T-helper 2 cell treated with Interferon-gamma antibody and Interleukin-4, amounts not matched to agents 5 μg/mL and 100 μg/mL, for 36 hours (primary cell): ENCODE data around the gene SULT1A3.
A peak's percentile ranks its signal among the peaks of the same experiment; 100 is the strongest.
"Not testable (repeated sequence)": the region's sequence is repeated elsewhere in the genome, so short reads cannot be mapped to it uniquely, and the experiment has no call there.

Source experiments
- DNase-seq: peaks from one replicate; pipeline ENCODE4 v3.0.0; 2021; ENCODE audit warnings: low spot score
- H3K27ac Mint-ChIP-seq: one replicate; pipeline ENCODE4 v1.8.0; 2021; ENCODE audit warnings: mild to moderate bottlenecking, mixed read lengths
- H3K27me3 Mint-ChIP-seq: one replicate; pipeline ENCODE4 v1.8.0; 2021; ENCODE audit warnings: low read depth, mixed read lengths
- H3K36me3 Mint-ChIP-seq: one replicate; pipeline ENCODE4 v1.8.0; 2021; ENCODE audit warnings: low read depth, mixed read lengths
- H3K4me1 Mint-ChIP-seq: one replicate; pipeline ENCODE4 v1.8.0; 2021; ENCODE audit warnings: low read depth, mixed read lengths
- H3K4me3 Mint-ChIP-seq: one replicate; pipeline ENCODE4 v1.8.0; 2022; ENCODE audit warnings: mild to moderate bottlenecking, moderate library complexity, mixed read lengths
- H3K9me3 Mint-ChIP-seq: one replicate; pipeline ENCODE4 v1.8.0; 2021; ENCODE audit warnings: mixed read lengths

Gene SULT1A3

DNA sequence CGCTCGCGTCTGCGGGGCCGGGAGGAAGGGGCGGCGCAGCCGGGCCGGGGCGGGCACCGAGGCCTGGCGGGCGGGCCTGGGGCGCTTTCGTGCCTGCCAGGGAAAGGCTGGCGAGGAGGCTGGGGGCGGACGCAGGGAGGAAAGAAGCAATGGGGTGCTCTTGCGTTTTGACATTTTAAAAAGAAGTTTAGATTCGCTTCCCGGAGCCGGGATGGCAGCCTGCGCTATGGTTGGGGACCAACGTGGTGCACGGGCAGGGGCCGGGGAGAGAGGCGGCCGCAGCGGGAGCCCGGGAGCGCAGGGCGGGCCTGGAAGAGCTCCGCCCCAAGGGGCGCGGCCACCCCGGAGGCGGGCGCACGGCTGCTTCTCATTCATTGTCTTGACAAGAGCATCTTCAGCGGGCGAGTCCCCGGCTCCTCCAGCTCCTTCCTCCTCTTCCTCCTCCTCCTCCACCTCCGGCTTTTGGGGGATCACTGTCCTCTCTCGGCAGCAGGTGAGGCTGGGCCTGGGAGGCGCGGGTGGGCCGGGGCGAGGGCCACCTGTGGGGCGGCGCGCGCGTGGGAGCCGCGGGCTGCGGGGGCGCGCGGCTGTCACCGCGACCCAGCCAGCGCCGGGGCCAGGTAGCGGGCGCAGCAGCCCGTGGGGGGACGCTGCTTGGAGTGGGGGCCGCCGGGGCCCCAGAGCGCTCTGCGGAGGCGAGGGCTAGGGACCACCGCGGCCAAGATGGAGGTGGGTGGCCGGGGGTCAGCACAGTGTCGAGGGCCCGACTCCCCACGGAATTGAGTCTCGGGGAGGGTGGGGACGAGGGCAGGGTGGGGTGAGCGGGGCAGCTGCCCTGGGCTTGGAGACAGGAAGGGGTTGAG, 15.6 kb upstream of the SULT1A3 start, which contains the start of gene CORO1A:
Gene CORO1A, plus strand, starts transcription at position 370 of the 863 bp plus-strand sequence. CDS start 1,608 bp downstream, outside the sequence.
- H3K36me3 Mint-ChIP-seq = peaks cover 44% of the 10 kb centered on the region
- no peaks in the 10 kb centered on the region for H3K9me3 Mint-ChIP-seq
- peak within 1 kb of the TSS; percentile 100 for H3K4me3 Mint-ChIP-seq
- H3K27ac Mint-ChIP-seq = peak within 1 kb of the TSS; percentile 97
- DNase-seq = peak; percentile 87
- H3K4me1 Mint-ChIP-seq = peaks cover 19% of the 10 kb centered on the region
- H3K27me3 Mint-ChIP-seq = no peaks in the 10 kb centered on the region

DNA sequence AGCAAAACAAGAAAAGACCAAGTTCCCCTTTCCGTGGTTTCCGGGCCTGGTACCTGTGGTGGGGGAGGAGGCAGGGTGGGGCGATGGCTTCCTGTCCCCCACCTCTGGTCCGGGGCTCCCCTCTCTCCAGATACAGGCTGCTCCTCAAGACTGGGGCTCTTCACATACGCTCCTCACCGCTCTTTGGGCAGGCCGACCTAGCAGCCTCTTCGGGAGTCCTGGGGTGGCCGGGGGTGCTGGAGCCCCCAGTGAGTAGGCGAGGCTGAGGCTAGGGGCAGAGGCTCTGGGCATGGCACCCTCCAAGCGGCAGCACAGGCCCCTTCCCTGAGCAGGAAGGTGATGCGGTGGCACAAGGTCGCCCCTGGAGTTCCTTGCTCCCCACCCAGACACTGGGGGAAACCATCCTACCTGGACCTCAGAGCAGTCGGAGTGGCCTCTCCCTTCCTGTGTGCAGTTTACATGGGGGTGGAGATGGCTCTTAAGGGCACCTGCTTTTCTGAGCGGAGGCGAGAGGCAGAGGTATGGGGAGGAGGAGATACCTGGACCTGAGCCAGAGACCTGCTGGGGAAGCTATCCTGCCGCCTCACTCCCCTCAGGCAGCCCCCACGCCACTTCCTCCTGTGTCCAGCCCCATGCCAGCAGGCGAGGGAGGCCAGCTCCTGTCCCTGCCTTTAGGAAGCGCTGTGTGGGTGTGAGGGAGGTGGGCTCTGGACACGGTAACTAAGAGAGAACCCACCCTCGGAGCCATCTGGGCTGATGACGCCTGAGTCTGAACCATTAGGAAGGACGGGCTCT, 14.8 kb upstream of the SULT1A3 start:
- peaks cover 19% of the 10 kb centered on the region for H3K4me1 Mint-ChIP-seq
- H3K27ac Mint-ChIP-seq = peak overlapping the region; percentile 97
- H3K36me3 Mint-ChIP-seq = peaks cover 44% of the 10 kb centered on the region
- peak; percentile 63 for DNase-seq
- H3K4me3 Mint-ChIP-seq = peak overlapping the region; percentile 100
- no peaks in the 10 kb centered on the region for H3K9me3 Mint-ChIP-seq
- no peaks in the 10 kb centered on the region for H3K27me3 Mint-ChIP-seq

DNA sequence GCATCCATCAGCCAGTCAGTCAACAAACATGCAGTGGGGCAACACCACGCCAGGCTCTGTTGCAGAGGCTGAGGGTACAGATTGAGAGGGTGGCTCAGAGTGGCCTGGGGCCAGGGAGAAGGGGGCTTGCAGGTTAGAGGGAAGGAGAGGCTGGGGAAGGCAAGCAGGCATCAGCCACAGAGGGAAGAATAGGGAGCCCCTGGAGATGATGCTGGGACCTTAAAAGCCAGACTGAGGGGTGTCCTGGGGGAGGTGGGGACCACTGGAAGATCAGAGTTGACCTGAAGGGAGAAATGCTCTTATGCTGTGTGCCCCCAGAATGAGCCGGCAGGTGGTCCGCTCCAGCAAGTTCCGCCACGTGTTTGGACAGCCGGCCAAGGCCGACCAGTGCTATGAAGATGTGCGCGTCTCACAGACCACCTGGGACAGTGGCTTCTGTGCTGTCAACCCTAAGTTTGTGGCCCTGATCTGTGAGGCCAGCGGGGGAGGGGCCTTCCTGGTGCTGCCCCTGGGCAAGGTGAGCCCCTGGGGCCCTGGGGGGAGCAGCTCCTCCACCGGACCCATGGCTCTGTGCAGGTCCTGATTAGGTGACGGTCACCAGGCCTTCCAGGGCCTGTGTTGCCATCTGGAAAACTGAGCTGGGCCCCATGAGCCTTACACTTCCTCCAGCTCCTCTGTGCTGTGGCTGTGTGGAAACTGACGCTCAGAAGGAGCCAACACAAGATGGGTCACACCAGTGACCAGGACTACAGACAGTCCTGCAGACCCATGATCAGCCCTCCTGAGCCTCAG, 14.0 kb upstream of the SULT1A3 start:
- Mint-ChIP-seq H3K27me3 (no peaks in the 10 kb centered on the region), H3K9me3 (no peaks in the 10 kb centered on the region), H3K36me3 (peaks cover 44% of the 10 kb centered on the region), H3K4me3 (peak overlapping the region; percentile 100), H3K4me1 (peaks cover 19% of the 10 kb centered on the region), H3K27ac (peak overlapping the region; percentile 97)
- DNase-seq = no peak

DNA sequence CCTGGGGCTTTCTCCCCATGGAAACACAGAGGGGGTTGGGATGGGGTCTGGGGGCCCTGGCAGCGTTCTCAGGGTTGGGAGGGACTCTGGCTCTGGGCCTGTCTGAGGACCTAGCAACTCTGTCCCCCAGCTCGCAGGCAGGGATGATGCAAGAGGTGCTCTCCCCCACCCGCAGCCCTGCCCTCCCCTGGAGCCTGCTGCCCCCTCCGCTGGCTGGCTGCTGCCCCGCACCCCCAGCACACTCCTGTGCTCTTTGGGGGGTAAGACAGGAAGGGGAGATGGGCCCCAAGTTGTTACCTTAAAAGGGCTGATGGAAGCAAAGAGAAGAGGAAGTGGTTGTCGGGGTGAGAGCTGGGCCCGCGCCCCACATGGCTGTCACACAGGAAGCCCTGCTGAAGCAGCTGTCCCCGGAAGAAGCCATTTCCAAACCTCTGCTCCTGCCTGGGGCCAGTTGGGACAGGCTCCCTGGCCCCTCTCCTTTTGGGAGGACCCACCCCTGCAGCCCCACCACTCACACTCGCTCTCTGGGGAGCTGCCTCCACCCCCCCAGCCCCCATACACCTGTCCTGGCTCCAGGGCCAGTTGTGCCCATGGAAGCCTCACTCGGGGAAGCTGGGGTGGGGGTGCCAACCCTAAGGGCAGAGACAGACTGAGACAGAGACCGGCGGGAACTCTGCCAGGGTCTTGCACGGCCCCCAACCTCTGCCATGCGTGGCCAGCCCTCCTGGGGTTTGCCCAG, 13.2 kb upstream of the SULT1A3 start:
- Mint-ChIP-seq H3K4me3 (peak overlapping the region; percentile 100), H3K36me3 (peaks cover 44% of the 10 kb centered on the region), H3K4me1 (peaks cover 19% of the 10 kb centered on the region), H3K9me3 (no peaks in the 10 kb centered on the region), H3K27ac (peak overlapping the region; percentile 97), H3K27me3 (no peaks in the 10 kb centered on the region)
- peak; percentile 80 for DNase-seq

DNA sequence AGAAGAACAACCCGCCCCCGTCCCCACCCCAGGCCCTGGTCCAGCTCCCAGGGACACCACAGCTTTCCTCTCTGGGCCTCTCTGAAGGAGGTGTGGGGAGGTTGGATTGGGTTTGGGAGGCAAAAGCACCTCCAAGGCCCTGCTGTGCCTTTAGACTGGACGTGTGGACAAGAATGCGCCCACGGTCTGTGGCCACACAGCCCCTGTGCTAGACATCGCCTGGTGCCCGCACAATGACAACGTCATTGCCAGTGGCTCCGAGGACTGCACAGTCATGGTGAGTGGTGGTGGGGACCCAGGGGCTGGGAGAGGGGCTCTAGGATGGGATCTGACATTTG, 12.6 kb upstream of the SULT1A3 start:
- H3K27me3 Mint-ChIP-seq = no peaks in the 10 kb centered on the region
- H3K36me3 Mint-ChIP-seq = peaks cover 44% of the 10 kb centered on the region
- no peak for DNase-seq
- peaks cover 19% of the 10 kb centered on the region for H3K4me1 Mint-ChIP-seq
- peak overlapping the region; percentile 100 for H3K4me3 Mint-ChIP-seq
- H3K9me3 Mint-ChIP-seq = no peaks in the 10 kb centered on the region
- peak overlapping the region; percentile 97 for H3K27ac Mint-ChIP-seq

DNA sequence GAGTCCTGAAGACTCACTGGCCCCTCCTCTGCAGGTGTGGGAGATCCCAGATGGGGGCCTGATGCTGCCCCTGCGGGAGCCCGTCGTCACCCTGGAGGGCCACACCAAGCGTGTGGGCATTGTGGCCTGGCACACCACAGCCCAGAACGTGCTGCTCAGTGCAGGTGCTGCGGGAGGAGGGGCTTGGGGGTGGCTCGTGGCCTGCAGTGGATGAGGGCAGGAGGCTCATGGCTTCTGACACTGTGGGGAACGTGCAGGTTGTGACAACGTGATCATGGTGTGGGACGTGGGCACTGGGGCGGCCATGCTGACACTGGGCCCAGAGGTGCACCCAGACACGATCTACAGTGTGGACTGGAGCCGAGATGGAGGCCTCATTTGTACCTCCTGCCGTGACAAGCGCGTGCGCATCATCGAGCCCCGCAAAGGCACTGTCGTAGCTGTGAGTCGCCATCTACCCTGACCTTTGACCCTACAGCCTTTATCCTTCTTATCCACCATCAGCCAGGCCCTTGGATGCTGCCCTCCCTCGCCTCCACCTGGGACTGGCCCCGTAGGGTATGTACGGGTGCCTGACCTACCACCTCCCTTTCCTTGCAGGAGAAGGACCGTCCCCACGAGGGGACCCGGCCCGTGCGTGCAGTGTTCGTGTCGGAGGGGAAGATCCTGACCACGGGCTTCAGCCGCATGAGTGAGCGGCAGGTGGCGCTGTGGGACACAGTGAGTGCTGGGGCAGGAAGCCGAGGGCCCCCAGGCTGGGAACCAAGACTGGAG, 12.1 kb upstream of the SULT1A3 start:
- H3K36me3 Mint-ChIP-seq = peaks cover 44% of the 10 kb centered on the region
- H3K4me1 Mint-ChIP-seq = peaks cover 18% of the 10 kb centered on the region
- peak overlapping the region; percentile 100 for H3K4me3 Mint-ChIP-seq
- peak overlapping the region; percentile 97 for H3K27ac Mint-ChIP-seq
- H3K9me3 Mint-ChIP-seq = no peaks in the 10 kb centered on the region
- peak; percentile 79 for DNase-seq
- no peaks in the 10 kb centered on the region for H3K27me3 Mint-ChIP-seq

DNA sequence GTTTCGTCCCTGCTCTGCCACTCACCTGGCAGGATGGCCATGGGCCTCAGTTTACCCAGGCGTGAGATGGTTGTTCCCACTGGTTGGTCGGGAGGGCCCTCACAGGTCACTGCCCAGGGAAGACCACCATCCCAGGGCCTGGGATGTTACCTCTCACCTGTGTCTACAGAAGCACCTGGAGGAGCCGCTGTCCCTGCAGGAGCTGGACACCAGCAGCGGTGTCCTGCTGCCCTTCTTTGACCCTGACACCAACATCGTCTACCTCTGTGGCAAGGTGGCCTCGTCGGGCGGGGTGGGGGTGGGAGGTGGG, 11.5 kb upstream of the SULT1A3 start:
- DNase-seq = no peak
- peak overlapping the region; percentile 97 for H3K27ac Mint-ChIP-seq
- peaks cover 12% of the 10 kb centered on the region for H3K4me1 Mint-ChIP-seq
- H3K4me3 Mint-ChIP-seq = peak overlapping the region; percentile 100
- H3K36me3 Mint-ChIP-seq = peaks cover 44% of the 10 kb centered on the region
- H3K9me3 Mint-ChIP-seq = no peaks in the 10 kb centered on the region
- no peaks in the 10 kb centered on the region for H3K27me3 Mint-ChIP-seq

DNA sequence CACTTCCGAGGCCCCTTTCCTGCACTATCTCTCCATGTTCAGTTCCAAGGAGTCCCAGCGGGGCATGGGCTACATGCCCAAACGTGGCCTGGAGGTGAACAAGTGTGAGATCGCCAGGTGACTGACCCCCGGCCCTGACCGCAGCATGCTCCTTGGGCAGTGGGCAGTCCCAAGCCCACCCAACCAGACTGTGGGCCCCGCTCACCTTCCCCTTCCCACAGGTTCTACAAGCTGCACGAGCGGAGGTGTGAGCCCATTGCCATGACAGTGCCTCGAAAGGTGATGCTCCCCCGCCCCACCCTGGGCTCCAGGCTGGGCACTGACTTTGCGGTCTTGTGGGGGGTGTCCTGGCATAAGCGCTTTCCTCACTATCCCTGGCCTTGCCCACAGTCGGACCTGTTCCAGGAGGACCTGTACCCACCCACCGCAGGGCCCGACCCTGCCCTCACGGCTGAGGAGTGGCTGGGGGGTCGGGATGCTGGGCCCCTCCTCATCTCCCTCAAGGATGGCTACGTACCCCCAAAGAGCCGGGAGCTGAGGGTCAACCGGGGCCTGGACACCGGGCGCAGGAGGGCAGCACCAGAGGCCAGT, 11.0 kb upstream of the SULT1A3 start:
- no peak overlapping the region for H3K27ac Mint-ChIP-seq
- H3K9me3 Mint-ChIP-seq = no peaks in the 10 kb centered on the region
- H3K36me3 Mint-ChIP-seq = peaks cover 44% of the 10 kb centered on the region
- H3K4me1 Mint-ChIP-seq = peaks cover 9% of the 10 kb centered on the region
- H3K27me3 Mint-ChIP-seq = no peaks in the 10 kb centered on the region
- peak overlapping the region; percentile 60 for H3K4me3 Mint-ChIP-seq
- DNase-seq = no peak

DNA sequence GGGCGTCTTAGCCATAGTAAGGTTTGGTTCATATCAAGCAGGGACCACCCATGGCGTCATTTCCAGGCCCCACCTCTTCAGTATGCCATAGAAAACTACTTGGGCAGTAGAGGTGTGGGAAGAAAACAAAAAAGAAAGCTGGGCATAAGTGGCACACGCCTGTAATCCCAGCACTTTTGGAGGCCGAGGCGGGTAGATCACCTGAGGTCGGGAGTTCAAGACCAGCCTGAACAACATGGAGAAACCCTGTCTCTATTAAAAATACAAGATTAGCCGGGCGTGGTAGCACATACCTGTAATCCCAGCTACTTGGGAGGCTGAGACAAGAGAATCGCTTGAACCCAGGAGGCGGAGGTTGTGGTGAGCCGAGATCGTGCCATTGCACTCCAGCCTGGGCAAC, 7.9 kb upstream of the SULT1A3 start:
- not testable (repeated sequence) for H3K4me3 Mint-ChIP-seq, H3K4me1 Mint-ChIP-seq, H3K9me3 Mint-ChIP-seq, DNase-seq, H3K27me3 Mint-ChIP-seq, H3K27ac Mint-ChIP-seq
- peaks cover 20% of the 10 kb centered on the region for H3K36me3 Mint-ChIP-seq

DNA sequence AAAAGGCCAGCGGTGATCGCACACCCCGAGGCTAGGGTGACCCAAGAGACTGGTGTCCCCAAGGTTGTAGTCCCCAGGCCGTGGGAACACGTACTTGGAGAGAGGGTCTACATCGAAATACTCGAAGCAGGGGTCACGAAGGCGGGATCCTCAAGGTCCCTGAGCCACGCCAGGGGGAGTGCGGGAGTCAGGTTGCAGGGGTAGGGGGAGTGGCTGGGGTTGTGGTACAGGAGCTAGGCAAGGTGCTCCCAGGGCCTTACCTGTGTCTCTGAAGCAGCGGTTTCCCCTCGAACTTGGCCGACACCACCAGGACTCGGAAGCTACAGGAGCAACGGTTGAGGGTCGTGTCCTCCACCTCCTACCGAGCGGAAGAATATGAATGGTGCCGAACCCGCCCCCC, 6.0 kb upstream of the SULT1A3 start:
- DNase-seq, H3K4me1 Mint-ChIP-seq, H3K36me3 Mint-ChIP-seq, H3K27ac Mint-ChIP-seq, H3K9me3 Mint-ChIP-seq, H3K4me3 Mint-ChIP-seq, H3K27me3 Mint-ChIP-seq: not testable (repeated sequence)

DNA sequence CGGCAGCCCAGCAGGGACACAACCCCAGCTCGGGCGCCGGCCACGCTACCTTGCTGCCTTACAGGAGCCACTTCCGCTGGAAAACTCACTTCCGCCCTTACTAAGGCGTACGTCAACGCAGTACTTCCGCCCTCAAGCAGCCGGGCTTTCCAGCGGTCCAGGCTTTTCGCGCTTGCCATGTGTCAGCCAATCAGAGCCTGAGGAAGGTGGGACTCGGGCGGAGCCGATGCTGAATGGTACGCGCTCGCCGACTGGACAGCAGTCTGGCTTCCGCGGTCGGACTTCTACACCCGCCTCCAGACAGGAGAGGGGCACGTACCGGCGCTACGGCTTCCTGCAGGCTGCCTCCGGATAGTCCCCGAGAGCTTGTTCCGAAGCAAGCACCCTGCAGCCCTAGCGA, 5.4 kb upstream of the SULT1A3 start, which contains the start of the genes BOLA2B and SLX1A:
Gene BOLA2B, minus strand, starts transcription at position 52 of the 400 bp plus-strand sequence. CDS start 71 bp downstream, outside the sequence.
Gene SLX1A, plus strand, starts transcription at position 261 of the 400 bp plus-strand sequence. CDS start 210 bp downstream, outside the sequence.
- H3K27ac Mint-ChIP-seq, H3K27me3 Mint-ChIP-seq, H3K9me3 Mint-ChIP-seq, DNase-seq, H3K4me1 Mint-ChIP-seq, H3K4me3 Mint-ChIP-seq, H3K36me3 Mint-ChIP-seq: not testable (repeated sequence)

DNA sequence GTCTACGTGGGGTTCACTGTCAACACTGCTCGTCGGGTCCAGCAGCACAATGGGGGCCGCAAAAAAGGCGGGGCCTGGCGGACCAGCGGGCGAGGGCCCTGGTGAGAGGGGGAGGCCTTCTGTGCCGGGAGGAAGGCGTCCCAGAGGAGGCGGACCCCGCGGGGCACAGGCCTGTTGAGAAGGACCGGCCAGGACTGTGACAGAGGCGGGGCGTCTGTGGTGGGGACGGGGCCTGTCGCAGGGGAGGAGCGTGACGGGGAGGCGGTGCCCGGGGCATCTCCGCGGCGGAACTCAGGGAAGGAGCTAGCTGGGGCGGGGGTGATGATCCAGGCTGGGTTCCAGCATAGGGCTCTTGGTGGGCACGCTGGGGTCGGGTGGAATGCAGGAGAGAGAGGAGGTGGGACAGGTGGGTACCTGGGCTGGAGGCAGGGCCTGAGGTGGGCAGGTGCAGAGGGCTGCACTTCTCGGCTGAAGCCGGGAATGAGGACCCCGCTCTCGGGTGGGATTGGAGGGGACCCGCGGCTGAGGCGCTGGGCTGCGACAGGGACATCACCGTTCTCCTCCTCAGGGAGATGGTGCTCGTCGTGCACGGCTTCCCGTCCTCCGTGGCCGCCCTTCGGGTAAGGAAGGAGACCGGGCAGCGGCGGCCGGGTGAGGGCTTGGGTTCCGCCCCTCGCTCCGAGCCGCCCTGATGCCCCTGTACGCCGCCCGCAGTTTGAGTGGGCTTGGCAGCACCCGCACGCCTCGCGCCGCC, 4.7 kb upstream of the SULT1A3 start:
- not testable (repeated sequence) for H3K27me3 Mint-ChIP-seq, H3K36me3 Mint-ChIP-seq, H3K9me3 Mint-ChIP-seq, H3K4me1 Mint-ChIP-seq, H3K4me3 Mint-ChIP-seq, H3K27ac Mint-ChIP-seq
- DNase-seq = peak; percentile 5
